OCI-M2 (cell line): ENCODE data around the gene ADAMTS2.
"Not testable (repeated sequence)": the region's sequence is repeated elsewhere in the genome, so short reads cannot be mapped to it uniquely, and the experiment has no call there.

Experiments used
- DNase-seq: peaks from one replicate; lab custom pipeline; 2025; ENCODE audit not compliant: unreplicated experiment; lab: John Stamatoyannopoulos, UW

Gene ADAMTS2

GRCh38 chr5:179118756-179119414 is 226.4 kb downstream of the ADAMTS2 start:
- no peak for DNase-seq

- DNase-seq = no peak
These were observed 226.9 kb downstream of the ADAMTS2 start for GRCh38 chr5:179118338-179118737.

GRCh38 chr5:179115845-179116524 is 229.3 kb downstream of the ADAMTS2 start:
- DNase-seq = no peak

- DNase-seq = no peak
These were observed 230.0 kb downstream of the ADAMTS2 start for GRCh38 chr5:179115307-179115706.

GRCh38 chr5:179114756-179115155 is 230.5 kb downstream of the ADAMTS2 start:
- no peak for DNase-seq

GRCh38 chr5:179113945-179114641 is 231.2 kb downstream of the ADAMTS2 start:
- DNase-seq = no peak

GRCh38 chr5:179113143-179113530 is 232.1 kb downstream of the ADAMTS2 start:
- no peak for DNase-seq

GRCh38 chr5:179112469-179113142 is 232.7 kb downstream of the ADAMTS2 start:
- no peak for DNase-seq

- no peak for DNase-seq
These were observed 233.7 kb downstream of the ADAMTS2 start for GRCh38 chr5:179111267-179112207.

GRCh38 chr5:179110528-179110927 is 234.7 kb downstream of the ADAMTS2 start:
- no peak for DNase-seq

GRCh38 chr5:179101282-179101681 is 244.0 kb downstream of the ADAMTS2 start:
- not testable (repeated sequence) for DNase-seq

GRCh38 chr5:179089502-179089901 is 255.8 kb downstream of the ADAMTS2 start:
- no peak for DNase-seq

GRCh38 chr5:179080724-179081123 is 264.5 kb downstream of the ADAMTS2 start:
- DNase-seq = no peak

- DNase-seq = no peak
These were observed 265.9 kb downstream of the ADAMTS2 start for GRCh38 chr5:179079165-179079987.

GRCh38 chr5:179065703-179066102 is 279.6 kb downstream of the ADAMTS2 start:
- DNase-seq = no peak

- DNase-seq = no peak
These were observed 284.2 kb downstream of the ADAMTS2 start for GRCh38 chr5:179061025-179061424.
